ENCODE data around the gene RPEL1.

Gene RPEL1

DNA sequence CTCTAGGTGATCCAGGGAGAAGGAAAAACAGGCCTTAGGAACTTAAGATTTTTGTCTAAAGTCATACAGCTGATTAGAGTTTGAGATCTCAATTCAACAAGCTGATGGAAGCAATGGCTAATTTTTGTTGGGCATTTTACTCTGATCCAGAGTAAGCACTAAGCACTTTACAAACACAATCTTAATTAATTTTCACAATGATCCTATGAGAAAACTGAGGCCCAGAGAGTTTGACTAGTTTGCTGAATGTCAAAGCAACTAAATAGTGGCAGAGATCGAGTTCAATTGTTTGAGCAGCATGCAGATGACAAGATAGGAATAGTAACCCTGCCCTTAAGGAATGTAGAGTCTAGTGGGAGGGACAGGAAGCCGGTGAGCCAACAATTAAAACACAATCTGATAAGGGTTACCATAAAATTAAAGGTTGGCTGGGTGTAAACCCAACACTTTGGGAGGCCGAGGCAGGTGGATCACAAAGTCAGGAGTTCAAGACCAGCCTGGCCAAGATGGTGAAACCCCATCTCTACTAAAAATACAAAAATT is 13.5 kb upstream of the RPEL1 start:
- H3K9me3 ChIP-seq (ENCODE audit: control insufficient read depth in 1 of 2, low read length in 2 of 2) = no peaks in the 10 kb centered on the region
- no peaks in the 10 kb centered on the region for H3K36me3 ChIP-seq (ENCODE audit: control insufficient read depth in 1 of 2, insufficient read depth in 2 of 2, low read length in 2 of 2)
- H3K27ac ChIP-seq (ENCODE audit: low read depth, low read length) = no peak overlapping the region
- no peak overlapping the region for H3K9ac ChIP-seq (ENCODE audit: low read depth in 1 of 2, low read length in 2 of 2)
- H3K4me3 ChIP-seq (ENCODE audit: low read depth in 1 of 2, low read length in 2 of 2) = no peak overlapping the region
- H3K27me3 ChIP-seq (ENCODE audit: control insufficient read depth in 1 of 2, insufficient read depth in 2 of 2, low read length in 2 of 2) = no peaks in the 10 kb centered on the region
- peaks cover 0 to 15% of the 10 kb centered on the region in 2 donors for H3K4me1 ChIP-seq (ENCODE audit: control insufficient read depth in 1 of 2, insufficient read depth in 2 of 2, low read length in 2 of 2)

DNA sequence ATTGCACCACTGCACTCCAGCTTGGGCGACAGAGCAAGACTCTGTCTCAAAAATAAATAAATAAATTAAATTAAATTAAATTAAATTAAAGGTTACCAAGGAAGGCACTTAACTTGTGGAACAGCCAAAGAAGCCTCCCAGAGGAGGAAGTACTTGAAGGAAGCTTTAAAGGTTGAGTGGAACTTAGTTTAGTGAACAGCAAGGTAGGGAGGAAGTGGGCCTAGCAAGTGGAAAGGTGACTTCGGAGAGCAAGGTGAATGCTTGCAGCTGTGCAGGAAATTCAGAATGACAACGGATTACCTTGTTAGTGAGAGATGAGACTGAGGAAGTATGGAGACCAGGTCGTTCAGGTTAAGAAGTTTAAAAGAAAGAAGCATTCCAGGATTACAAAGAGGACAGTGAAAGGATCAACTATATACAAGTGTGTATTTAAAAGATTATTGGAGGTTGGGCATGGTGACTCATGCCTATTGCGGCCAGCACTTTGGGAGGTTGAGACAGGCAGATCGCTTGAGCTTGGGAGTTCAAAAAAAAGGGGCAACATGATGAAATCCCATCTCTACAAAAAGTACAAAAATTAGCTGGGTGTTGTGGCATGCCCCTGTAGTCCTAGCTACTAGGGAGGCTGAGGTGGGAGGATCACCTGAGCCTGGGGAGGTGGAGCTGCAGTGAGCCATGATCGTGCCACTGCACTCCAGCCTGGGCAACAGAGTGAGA is 12.8 kb upstream of the RPEL1 start:
- Histone ChIP-seq H3K36me3 (ENCODE audit: control insufficient read depth in 1 of 2, insufficient read depth in 2 of 2, low read length in 2 of 2) (no peaks in the 10 kb centered on the region), H3K27ac (ENCODE audit: low read depth, low read length) (no peak overlapping the region), H3K9ac (ENCODE audit: low read depth in 1 of 2, low read length in 2 of 2) (no peak overlapping the region), H3K9me3 (ENCODE audit: control insufficient read depth in 1 of 2, low read length in 2 of 2) (no peaks in the 10 kb centered on the region), H3K27me3 (ENCODE audit: control insufficient read depth in 1 of 2, insufficient read depth in 2 of 2, low read length in 2 of 2) (no peaks in the 10 kb centered on the region), H3K4me3 (ENCODE audit: low read depth in 1 of 2, low read length in 2 of 2) (no peak overlapping the region), H3K4me1 (ENCODE audit: control insufficient read depth in 1 of 2, insufficient read depth in 2 of 2, low read length in 2 of 2) (peaks cover 0 to 10% of the 10 kb centered on the region in 2 donors)

DNA sequence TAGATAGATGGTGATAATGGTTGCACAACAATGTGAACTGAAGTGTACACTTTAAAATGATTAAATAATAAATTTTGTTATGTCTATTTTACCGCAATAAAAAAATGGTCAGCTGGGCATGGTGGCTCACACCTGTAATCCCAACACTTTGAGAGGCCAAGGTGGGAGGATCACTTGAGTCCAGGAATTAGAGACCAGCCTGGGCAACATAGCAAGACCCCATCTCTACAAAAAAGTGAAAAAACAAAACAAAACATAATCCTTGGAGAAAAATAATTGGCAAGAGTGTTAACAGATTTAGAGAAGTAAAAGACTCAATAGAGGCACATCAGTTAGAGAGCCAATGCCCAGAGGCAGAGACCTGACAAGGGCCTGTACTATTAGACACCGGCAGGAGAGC is 9.9 kb upstream of the RPEL1 start:
- no peak overlapping the region for H3K4me3 ChIP-seq (ENCODE audit: low read depth in 1 of 2, low read length in 2 of 2)
- no peaks in the 10 kb centered on the region for H3K36me3 ChIP-seq (ENCODE audit: control insufficient read depth in 1 of 2, insufficient read depth in 2 of 2, low read length in 2 of 2)
- no peak overlapping the region for H3K27ac ChIP-seq (ENCODE audit: low read depth, low read length)
- no peak overlapping the region for H3K9ac ChIP-seq (ENCODE audit: low read depth in 1 of 2, low read length in 2 of 2)
- peaks cover 16 to 25% of the 10 kb centered on the region in 2 donors for H3K4me1 ChIP-seq (ENCODE audit: control insufficient read depth in 1 of 2, insufficient read depth in 2 of 2, low read length in 2 of 2)
- no peaks in the 10 kb centered on the region for H3K9me3 ChIP-seq (ENCODE audit: control insufficient read depth in 1 of 2, low read length in 2 of 2)
- H3K27me3 ChIP-seq (ENCODE audit: control insufficient read depth in 1 of 2, insufficient read depth in 2 of 2, low read length in 2 of 2) = no peaks in the 10 kb centered on the region

DNA sequence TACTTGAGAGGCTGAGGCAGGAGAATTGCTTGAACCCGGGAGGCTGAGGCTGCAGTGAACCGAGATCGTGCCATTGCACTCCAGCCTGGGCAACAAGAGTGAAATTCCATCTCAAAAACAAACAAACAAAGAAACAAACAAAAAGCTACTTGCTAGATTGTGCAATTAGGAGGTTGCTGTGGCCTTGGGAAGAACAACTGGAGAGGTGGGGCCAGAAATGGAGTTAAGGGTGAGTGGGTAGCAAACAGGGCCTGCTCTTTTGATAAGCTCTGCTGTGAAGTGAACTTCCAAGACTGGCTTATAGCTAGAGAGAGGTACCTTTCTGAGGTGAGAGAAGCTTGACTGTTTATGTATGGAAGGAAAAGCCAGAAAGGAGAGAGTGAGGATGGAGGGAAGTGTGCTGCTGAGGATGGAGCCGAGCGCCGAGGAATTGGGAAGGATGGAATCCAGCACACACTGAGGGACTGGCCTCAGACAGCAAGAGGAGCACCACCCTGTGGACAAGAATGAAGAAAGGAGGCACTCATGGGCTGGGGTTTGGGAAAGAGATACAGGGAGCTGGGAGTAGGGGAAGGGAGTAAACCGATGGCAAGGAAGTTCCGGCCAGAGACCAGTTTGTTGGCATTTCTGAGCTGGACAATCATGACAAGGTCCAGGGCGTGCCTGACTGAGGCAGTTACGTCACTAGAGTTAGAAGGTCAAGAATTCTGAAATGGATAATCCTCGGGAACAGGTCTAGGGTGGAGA is 7.0 kb upstream of the RPEL1 start:
- Histone ChIP-seq H3K27ac (ENCODE audit: low read depth, low read length) (peak overlapping the region; percentile 34), H3K4me1 (ENCODE audit: control insufficient read depth in 1 of 2, insufficient read depth in 2 of 2, low read length in 2 of 2) (peaks cover 25 to 26% of the 10 kb centered on the region in 2 donors), H3K9me3 (ENCODE audit: control insufficient read depth in 1 of 2, low read length in 2 of 2) (no peaks in the 10 kb centered on the region), H3K36me3 (ENCODE audit: control insufficient read depth in 1 of 2, insufficient read depth in 2 of 2, low read length in 2 of 2) (no peaks in the 10 kb centered on the region), H3K27me3 (ENCODE audit: control insufficient read depth in 1 of 2, insufficient read depth in 2 of 2, low read length in 2 of 2) (no peaks in the 10 kb centered on the region), H3K9ac (ENCODE audit: low read depth in 1 of 2, low read length in 2 of 2) (no peak overlapping the region), H3K4me3 (ENCODE audit: low read depth in 1 of 2, low read length in 2 of 2) (no peak overlapping the region)

DNA sequence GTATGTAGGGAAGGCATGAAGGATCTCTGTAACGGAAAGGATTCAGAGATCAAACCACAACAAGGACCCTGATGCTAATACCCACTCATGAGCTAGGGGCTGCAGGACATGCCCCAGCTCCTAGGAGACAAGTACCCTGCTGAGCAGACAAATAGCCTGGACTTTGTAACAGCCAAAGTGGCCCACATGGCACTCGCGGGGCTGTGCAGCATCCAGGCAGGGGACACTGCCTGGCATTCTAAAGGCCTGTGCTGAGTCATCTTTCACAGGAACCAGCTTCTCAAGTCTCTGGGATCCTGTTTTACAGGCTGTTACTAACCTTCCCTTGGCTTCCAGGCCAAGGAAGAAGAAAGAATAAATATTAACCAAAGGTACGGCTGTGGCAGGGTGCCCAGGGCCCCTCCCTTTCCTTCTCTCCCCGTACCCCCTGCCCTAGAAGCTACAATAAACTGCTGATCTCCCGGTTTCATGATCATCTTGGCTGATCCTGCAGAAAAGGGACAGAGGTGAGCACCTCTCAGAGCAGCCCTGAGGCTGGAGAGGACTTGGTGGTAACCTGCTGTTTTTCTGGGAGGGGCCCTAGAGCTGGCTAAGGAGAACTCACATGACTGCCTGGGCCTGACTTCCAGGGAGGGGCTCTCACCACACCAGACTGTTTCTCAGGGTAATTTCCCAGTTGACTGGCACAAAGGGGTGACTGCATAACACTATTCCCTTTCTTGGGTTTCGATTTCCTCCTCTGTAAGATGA is 4.2 kb upstream of the RPEL1 start:
- H3K9ac ChIP-seq (ENCODE audit: low read depth in 1 of 2, low read length in 2 of 2) = peak overlapping the region in 1 of 2 donors; percentile 40
- no peaks in the 10 kb centered on the region for H3K27me3 ChIP-seq (ENCODE audit: control insufficient read depth in 1 of 2, insufficient read depth in 2 of 2, low read length in 2 of 2)
- H3K4me1 ChIP-seq (ENCODE audit: control insufficient read depth in 1 of 2, insufficient read depth in 2 of 2, low read length in 2 of 2) = peaks cover 25 to 26% of the 10 kb centered on the region in 2 donors
- H3K36me3 ChIP-seq (ENCODE audit: control insufficient read depth in 1 of 2, insufficient read depth in 2 of 2, low read length in 2 of 2) = no peaks in the 10 kb centered on the region
- peak overlapping the region; percentile 84 for H3K27ac ChIP-seq (ENCODE audit: low read depth, low read length)
- H3K9me3 ChIP-seq (ENCODE audit: control insufficient read depth in 1 of 2, low read length in 2 of 2) = no peaks in the 10 kb centered on the region
- H3K4me3 ChIP-seq (ENCODE audit: low read depth in 1 of 2, low read length in 2 of 2) = peak overlapping the region; percentile 10 to 51

GRCh38 chr10:103244666-103245271 is 918 bp upstream of the RPEL1 start:
- Histone ChIP-seq H3K36me3 (ENCODE audit: control insufficient read depth in 1 of 2, insufficient read depth in 2 of 2, low read length in 2 of 2) (no peaks in the 10 kb centered on the region), H3K4me3 (ENCODE audit: low read depth in 1 of 2, low read length in 2 of 2) (no peak overlapping the region), H3K9me3 (ENCODE audit: control insufficient read depth in 1 of 2, low read length in 2 of 2) (no peaks in the 10 kb centered on the region), H3K27ac (ENCODE audit: low read depth, low read length) (no peak overlapping the region), H3K4me1 (ENCODE audit: control insufficient read depth in 1 of 2, insufficient read depth in 2 of 2, low read length in 2 of 2) (peaks cover 14 to 20% of the 10 kb centered on the region in 2 donors), H3K9ac (ENCODE audit: low read depth in 1 of 2, low read length in 2 of 2) (no peak overlapping the region), H3K27me3 (ENCODE audit: control insufficient read depth in 1 of 2, insufficient read depth in 2 of 2, low read length in 2 of 2) (no peaks in the 10 kb centered on the region)

GRCh38 chr10:103246324-103246723 is 637 bp downstream of the RPEL1 start:
- no peaks in the 10 kb centered on the region for H3K9me3 ChIP-seq (ENCODE audit: control insufficient read depth in 1 of 2, low read length in 2 of 2)
- no peaks in the 10 kb centered on the region for H3K36me3 ChIP-seq (ENCODE audit: control insufficient read depth in 1 of 2, insufficient read depth in 2 of 2, low read length in 2 of 2)
- H3K4me1 ChIP-seq (ENCODE audit: control insufficient read depth in 1 of 2, insufficient read depth in 2 of 2, low read length in 2 of 2) = peaks cover 0 to 5% of the 10 kb centered on the region in 2 donors
- H3K27me3 ChIP-seq (ENCODE audit: control insufficient read depth in 1 of 2, insufficient read depth in 2 of 2, low read length in 2 of 2) = no peaks in the 10 kb centered on the region
- H3K27ac ChIP-seq (ENCODE audit: low read depth, low read length) = no peak overlapping the region
- no peak overlapping the region for H3K9ac ChIP-seq (ENCODE audit: low read depth in 1 of 2, low read length in 2 of 2)
- no peak overlapping the region for H3K4me3 ChIP-seq (ENCODE audit: low read depth in 1 of 2, low read length in 2 of 2)

DNA sequence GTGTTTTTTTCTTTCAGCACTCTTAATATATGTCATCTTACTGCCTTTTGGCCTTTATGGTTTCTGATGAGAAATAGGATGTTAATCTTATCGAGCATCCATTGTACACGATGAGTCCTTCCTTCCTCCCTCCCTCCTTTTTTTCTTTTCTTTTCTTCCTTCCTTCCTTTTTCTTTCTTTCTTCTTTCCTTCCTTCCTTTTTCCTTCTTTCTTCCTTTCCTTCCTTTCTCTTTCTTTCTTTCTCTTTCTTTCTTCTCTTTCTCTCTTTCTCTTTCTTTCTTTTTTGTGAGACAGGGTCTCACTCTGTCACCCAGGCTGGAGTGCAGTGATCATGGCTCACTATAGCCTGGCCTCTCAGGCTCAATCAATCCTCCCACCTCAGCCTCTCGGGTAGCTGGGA is 8.4 kb downstream of the RPEL1 start:
- H3K27ac ChIP-seq (ENCODE audit: low read depth, low read length) = no peak overlapping the region
- H3K4me3 ChIP-seq (ENCODE audit: low read depth in 1 of 2, low read length in 2 of 2) = no peak overlapping the region
- H3K4me1 ChIP-seq (ENCODE audit: control insufficient read depth in 1 of 2, insufficient read depth in 2 of 2, low read length in 2 of 2) = no peaks in the 10 kb centered on the region
- no peaks in the 10 kb centered on the region for H3K27me3 ChIP-seq (ENCODE audit: control insufficient read depth in 1 of 2, insufficient read depth in 2 of 2, low read length in 2 of 2)
- no peaks in the 10 kb centered on the region for H3K36me3 ChIP-seq (ENCODE audit: control insufficient read depth in 1 of 2, insufficient read depth in 2 of 2, low read length in 2 of 2)
- no peak overlapping the region for H3K9ac ChIP-seq (ENCODE audit: low read depth in 1 of 2, low read length in 2 of 2)
- no peaks in the 10 kb centered on the region for H3K9me3 ChIP-seq (ENCODE audit: control insufficient read depth in 1 of 2, low read length in 2 of 2)

GRCh38 chr10:103254538-103255325 is 9.0 kb downstream of the RPEL1 start:
- H3K9ac ChIP-seq (ENCODE audit: low read depth in 1 of 2, low read length in 2 of 2) = no peak overlapping the region
- H3K4me3 ChIP-seq (ENCODE audit: low read depth in 1 of 2, low read length in 2 of 2) = no peak overlapping the region
- peaks cover 0 to 3% of the 10 kb centered on the region in 2 donors for H3K9me3 ChIP-seq (ENCODE audit: control insufficient read depth in 1 of 2, low read length in 2 of 2)
- H3K27ac ChIP-seq (ENCODE audit: low read depth, low read length) = no peak overlapping the region
- H3K27me3 ChIP-seq (ENCODE audit: control insufficient read depth in 1 of 2, insufficient read depth in 2 of 2, low read length in 2 of 2) = no peaks in the 10 kb centered on the region
- no peaks in the 10 kb centered on the region for H3K4me1 ChIP-seq (ENCODE audit: control insufficient read depth in 1 of 2, insufficient read depth in 2 of 2, low read length in 2 of 2)
- H3K36me3 ChIP-seq (ENCODE audit: control insufficient read depth in 1 of 2, insufficient read depth in 2 of 2, low read length in 2 of 2) = no peaks in the 10 kb centered on the region
